ENCODE results near the gene FGFBP3.

Gene FGFBP3
- total RNA-seq = 1.3 to 1.6 reads per million in 2 donors

- peak in 1 of 5 experiments; percentile 61 for DNase-seq
These were observed at the start of gene FGFBP3 for GRCh38 chr10:91909117-91909677. Gene FGFBP3 (minus strand): TSS chr10:91909486. CDS start chr10:91908969, 517 bp downstream.

GRCh38 chr10:91957091-91957490, 47.8 kb upstream of the FGFBP3 start:
- no peak for DNase-seq

DNA sequence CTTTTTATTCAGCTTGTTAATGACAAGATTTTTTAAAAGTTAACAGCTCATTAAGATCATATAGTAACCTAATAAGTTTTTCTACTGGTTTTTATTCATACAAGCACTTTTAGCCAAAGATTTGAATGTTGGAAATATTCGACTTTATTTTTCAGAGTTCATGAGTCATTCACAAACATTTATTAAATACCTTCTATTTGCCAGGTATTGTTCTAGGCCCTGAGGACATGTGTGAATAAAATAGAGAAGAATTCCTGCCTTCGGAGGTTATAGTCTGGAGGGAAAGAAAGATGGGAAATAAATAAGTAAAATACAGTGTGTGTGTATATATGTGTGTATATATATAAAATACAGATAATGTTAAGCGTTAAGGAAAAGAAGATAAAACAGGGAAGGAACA, 45.8 kb upstream of the FGFBP3 start:
- no peak for DNase-seq

- no peak for DNase-seq
These were observed 44.4 kb upstream of the FGFBP3 start for GRCh38 chr10:91953600-91954160.

DNA sequence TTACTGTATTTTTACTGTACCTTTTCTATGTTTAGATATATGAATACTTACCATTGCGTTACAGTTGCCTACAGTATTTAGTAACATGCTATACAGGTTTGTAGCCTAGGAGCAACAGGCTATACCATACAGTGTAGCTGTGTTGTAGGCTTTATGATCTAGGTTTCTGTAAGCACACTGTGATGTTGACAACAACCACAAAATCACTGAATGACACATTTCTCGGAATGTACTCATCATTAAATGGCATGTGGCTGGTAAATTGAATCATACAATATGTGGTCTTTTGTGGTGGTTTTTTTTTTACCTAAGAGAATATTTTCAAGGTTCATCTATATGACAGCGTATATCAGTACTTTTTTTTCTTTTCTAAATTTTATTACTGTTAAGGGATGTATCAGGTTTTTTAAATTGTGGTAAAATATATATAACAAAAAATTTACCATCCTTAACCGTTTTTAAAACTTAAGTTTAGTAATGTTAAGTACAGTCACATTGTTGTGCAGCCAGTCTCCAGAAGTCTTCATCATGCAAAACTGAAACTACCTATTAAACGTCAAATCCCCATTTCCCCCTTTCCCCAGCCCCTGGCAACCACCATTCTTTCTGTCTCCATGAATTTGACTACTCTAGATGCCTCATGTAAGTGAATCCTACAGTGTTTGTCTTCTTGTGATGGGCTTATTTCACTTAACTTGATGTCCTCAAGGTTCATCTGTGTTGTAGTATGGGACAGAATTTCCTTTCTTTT, 35.8 kb upstream of the FGFBP3 start:
- DNase-seq = peak in 1 of 5 experiments; percentile 96

DNA sequence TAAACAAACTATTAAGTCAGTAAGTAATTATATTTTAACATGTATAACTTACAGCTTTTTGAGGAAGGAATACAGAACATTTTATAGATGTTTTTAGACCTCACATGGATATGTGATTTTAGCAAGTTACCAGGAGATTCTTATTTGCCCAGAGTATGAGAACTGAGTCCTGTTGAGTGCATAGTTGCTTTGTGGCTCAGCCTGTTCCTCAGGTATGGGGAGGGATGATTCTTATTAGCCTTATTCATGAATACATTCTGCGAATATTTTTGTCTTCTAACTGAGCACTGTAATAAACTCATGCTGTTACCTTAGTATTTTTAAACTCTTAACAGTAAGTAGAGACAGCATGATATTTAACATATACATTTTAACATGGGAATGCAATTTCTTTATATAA, 32.1 kb upstream of the FGFBP3 start:
- DNase-seq = no peak

DNA sequence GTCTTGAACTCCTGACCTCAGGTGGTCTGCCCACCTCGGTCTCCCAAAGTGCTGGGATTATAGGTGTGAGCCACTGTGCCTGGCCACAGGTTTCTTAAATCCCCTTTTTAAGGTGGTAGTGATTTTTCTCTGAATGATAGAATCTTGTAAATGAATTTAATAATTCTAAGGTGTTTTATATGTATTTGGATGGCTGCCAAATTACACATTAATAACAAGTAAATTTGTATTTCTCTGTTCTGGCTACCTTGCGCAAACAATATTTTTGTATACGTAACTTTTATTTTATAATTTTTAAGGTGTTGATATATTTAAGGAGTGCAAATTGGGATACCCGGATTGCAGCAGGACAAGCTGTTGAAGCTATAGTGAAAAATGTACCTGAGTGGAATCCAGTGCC, 30.4 kb upstream of the FGFBP3 start:
- DNase-seq = no peak

- DNase-seq = no peak
These were observed 26.6 kb upstream of the FGFBP3 start for GRCh38 chr10:91935886-91936285.

DNA sequence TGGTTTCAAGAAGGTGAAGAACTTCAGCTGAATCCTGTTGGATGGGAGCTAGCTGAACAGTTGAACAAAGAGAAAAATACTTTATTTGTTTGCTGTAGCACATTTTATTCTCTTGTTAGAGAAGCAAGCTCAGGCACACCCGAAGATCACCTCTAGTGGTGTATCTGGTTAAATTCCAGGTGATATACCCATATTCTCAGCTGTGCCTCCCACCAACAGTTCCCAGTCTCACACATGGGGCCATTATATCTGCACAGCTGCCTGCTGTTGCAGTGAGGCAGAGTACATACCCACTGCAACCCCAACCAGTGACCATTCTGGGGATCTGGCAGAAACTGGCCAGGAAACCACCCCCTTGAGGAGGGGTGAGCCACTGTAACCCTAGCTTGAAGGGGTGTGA, 23.5 kb upstream of the FGFBP3 start:
- DNase-seq = no peak

- DNase-seq = no peak
These were observed 22.4 kb upstream of the FGFBP3 start for GRCh38 chr10:91931526-91932190.

GRCh38 chr10:91930939-91931338, 21.7 kb upstream of the FGFBP3 start:
- DNase-seq = no peak

DNA sequence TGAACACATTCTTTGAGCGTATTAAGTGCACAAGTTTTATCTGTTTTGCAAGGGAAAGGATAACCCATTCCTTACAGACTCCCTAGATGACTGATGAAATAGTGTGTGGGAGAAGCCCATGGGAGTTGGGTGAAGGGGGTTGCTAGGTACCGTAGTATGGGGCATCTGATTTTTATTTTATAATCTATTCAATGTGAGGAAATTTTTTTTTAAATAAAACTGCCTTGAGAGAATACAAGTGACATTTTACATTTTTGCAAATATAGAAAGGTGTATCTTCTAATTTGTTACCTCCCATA, 15.7 kb upstream of the FGFBP3 start:
- no peak for DNase-seq

DNA sequence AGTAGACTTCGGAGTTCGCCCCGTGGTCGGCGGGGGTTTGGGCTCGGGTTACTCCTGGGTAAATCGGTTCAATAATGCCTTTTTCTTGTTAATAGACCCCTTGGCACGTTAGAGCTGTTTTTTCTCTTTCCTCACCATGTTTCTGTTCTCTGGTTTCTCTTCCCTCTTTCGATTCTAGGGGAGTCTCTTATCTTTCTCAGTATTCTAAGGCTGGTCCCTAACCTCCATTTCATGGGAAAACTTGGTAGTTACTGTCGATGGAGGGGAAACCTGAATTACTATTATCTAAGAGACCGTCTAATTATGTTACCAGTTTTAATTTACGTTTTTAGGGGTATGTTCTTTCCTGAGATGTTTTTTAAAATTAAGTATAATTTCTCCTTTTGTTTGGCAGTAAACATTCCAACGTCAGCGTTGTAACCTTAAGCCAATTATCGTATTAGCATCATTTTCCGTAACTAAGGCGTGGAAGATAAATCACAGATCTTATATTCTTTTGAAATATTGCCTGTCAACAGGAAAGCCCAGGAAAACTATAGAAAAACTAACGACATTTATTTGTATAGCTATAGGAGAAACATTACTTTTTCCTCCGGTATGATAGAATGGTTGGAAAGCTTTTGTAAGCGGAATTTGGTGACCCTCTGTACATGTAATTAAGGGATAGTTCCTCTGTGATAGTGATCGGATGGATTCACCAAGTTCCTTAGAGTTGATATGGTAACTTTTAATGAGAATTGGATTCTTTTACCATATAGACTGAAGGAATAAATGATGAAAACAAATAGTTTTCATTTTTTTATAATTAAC, 15.1 kb upstream of the FGFBP3 start:
- no peak for DNase-seq

- DNase-seq = peak; percentile 79 to 98 (median 88)
These were observed 14.3 kb upstream of the FGFBP3 start, which contains the start of gene BTAF1 for GRCh38 chr10:91923371-91924211. Gene BTAF1 (plus strand): TSS chr10:91923770. CDS start chr10:91924077, 307 bp downstream.

- DNase-seq = no peak
These were observed 10.4 kb upstream of the FGFBP3 start for GRCh38 chr10:91919651-91920050.

DNA sequence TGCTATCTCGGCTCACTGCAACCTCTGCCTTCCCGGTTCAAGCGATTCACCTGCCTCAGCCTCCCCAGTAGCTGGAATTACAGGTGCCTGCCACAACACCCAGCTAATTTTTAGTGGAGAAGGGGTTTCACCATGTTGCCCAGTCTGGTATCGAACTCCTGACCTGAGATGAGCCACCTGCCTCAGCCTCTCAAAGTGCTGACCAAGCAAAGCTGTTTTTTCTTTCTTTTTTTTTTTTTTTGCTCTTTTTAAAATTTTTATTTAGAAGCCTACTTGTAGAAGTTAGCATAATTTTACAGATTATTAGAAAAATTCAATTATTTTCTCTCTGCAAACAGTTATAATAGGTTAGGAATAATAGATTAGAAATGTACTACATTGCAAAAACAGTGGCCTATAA, 1.2 kb upstream of the FGFBP3 start:
- no peak for DNase-seq

- peak; percentile 33 to 89 (median 52) for DNase-seq
These were observed 759 bp downstream of the FGFBP3 start for GRCh38 chr10:91908337-91909116.

- no peak for DNase-seq
These were observed 1.4 kb downstream of the FGFBP3 start for GRCh38 chr10:91907914-91908336.

- no peak for DNase-seq
These were observed 2.2 kb downstream of the FGFBP3 start for GRCh38 chr10:91907033-91907594.
